Measurements from ENCODE around the gene LENG1. TPM values are rescaled to one million over a fixed set of nuclear protein-coding genes. Genes with fewer than 3 reads are reported as not detected.

Gene LENG1
- total RNA-seq, 1 donor from 2014 or later, result 7.1 TPM

GRCh38 chr19:54129617-54129996 is 29.9 kb downstream of the LENG1 start:
- no peak overlapping the region for H3K4me3 Mint-ChIP-seq (ENCODE audit: unreplicated experiment)
- peaks cover 11% of the 10 kb centered on the region for H3K36me3 Mint-ChIP-seq (ENCODE audit: unreplicated experiment)
- H3K27me3 Mint-ChIP-seq (ENCODE audit: unreplicated experiment), result peaks cover 5% of the 10 kb centered on the region
- no peak for TF ChIP-seq CTCF (IDR thresholded peaks at IDR 0.05)
- no peaks in the 10 kb centered on the region for H3K4me1 Mint-ChIP-seq (ENCODE audit: unreplicated experiment)
- DNase-seq (ENCODE audit: extremely low spot score, unreplicated experiment), result no peak
- H3K9me3 Mint-ChIP-seq (ENCODE audit: unreplicated experiment), result no peaks in the 10 kb centered on the region
- no peak overlapping the region for H3K27ac Mint-ChIP-seq (ENCODE audit: unreplicated experiment)

GRCh38 chr19:54128796-54129616 is 30.5 kb downstream of the LENG1 start:
- H3K9me3 Mint-ChIP-seq (ENCODE audit: unreplicated experiment), result no peaks in the 10 kb centered on the region
- peaks cover 13% of the 10 kb centered on the region for H3K36me3 Mint-ChIP-seq (ENCODE audit: unreplicated experiment)
- no peaks in the 10 kb centered on the region for H3K27me3 Mint-ChIP-seq (ENCODE audit: unreplicated experiment)

GRCh38 chr19:54128441-54128725 is 31.1 kb downstream of the LENG1 start:
- Mint-ChIP-seq H3K27ac (ENCODE audit: unreplicated experiment) (no peak overlapping the region), H3K9me3 (ENCODE audit: unreplicated experiment) (no peaks in the 10 kb centered on the region), H3K4me3 (ENCODE audit: unreplicated experiment) (no peak overlapping the region), H3K27me3 (ENCODE audit: unreplicated experiment) (no peaks in the 10 kb centered on the region), H3K4me1 (ENCODE audit: unreplicated experiment) (no peaks in the 10 kb centered on the region), H3K36me3 (ENCODE audit: unreplicated experiment) (peaks cover 14% of the 10 kb centered on the region)
- no peak for DNase-seq (ENCODE audit: extremely low spot score, unreplicated experiment)
- no peak for TF ChIP-seq CTCF (IDR thresholded peaks at IDR 0.05)

More at GRCh38 chr19:54128796-54129616, 30.5 kb downstream of the LENG1 start:
- H3K4me3 Mint-ChIP-seq (ENCODE audit: unreplicated experiment), result no peak overlapping the region
- no peak overlapping the region for H3K27ac Mint-ChIP-seq (ENCODE audit: unreplicated experiment)
- TF ChIP-seq CTCF (IDR thresholded peaks at IDR 0.05), result no peak
- no peaks in the 10 kb centered on the region for H3K4me1 Mint-ChIP-seq (ENCODE audit: unreplicated experiment)
- no peak for DNase-seq (ENCODE audit: extremely low spot score, unreplicated experiment)

- DNase-seq (ENCODE audit: extremely low spot score, unreplicated experiment), result no peak
- peaks cover 16% of the 10 kb centered on the region for H3K36me3 Mint-ChIP-seq (ENCODE audit: unreplicated experiment)
- H3K4me3 Mint-ChIP-seq (ENCODE audit: unreplicated experiment), result no peak overlapping the region
- no peaks in the 10 kb centered on the region for H3K9me3 Mint-ChIP-seq (ENCODE audit: unreplicated experiment)
- H3K27me3 Mint-ChIP-seq (ENCODE audit: unreplicated experiment), result no peaks in the 10 kb centered on the region
- no peak for TF ChIP-seq CTCF (IDR thresholded peaks at IDR 0.05)
- no peak overlapping the region for H3K27ac Mint-ChIP-seq (ENCODE audit: unreplicated experiment)
- H3K4me1 Mint-ChIP-seq (ENCODE audit: unreplicated experiment), result no peaks in the 10 kb centered on the region
These were observed 31.7 kb downstream of the LENG1 start for GRCh38 chr19:54127688-54128440.

- Mint-ChIP-seq H3K27ac (ENCODE audit: unreplicated experiment) (no peak overlapping the region), H3K4me3 (ENCODE audit: unreplicated experiment) (no peak overlapping the region), H3K4me1 (ENCODE audit: unreplicated experiment) (no peaks in the 10 kb centered on the region), H3K9me3 (ENCODE audit: unreplicated experiment) (no peaks in the 10 kb centered on the region), H3K27me3 (ENCODE audit: unreplicated experiment) (no peaks in the 10 kb centered on the region), H3K36me3 (ENCODE audit: unreplicated experiment) (peaks cover 24% of the 10 kb centered on the region)
- TF ChIP-seq CTCF (IDR thresholded peaks at IDR 0.05), result no peak
- DNase-seq (ENCODE audit: extremely low spot score, unreplicated experiment), result no peak
These were observed 33.8 kb downstream of the LENG1 start for GRCh38 chr19:54125713-54126112.
